Left forelimb (tissue), 1 donor: Measurements from ENCODE around the gene CNGB1.
"Not testable (repeated sequence)": the region's sequence is repeated elsewhere in the genome, so short reads cannot be mapped to it uniquely, and the experiment has no call there.

Source experiments
- DNase-seq: peaks from one replicate; pipeline ENCODE4 v3.0.0-alpha.2; 2018; ENCODE audit warnings: low spot score

Gene CNGB1

GRCh38 chr16:57906382-57907316 is 64.3 kb downstream of the CNGB1 start:
- DNase-seq = no peak

GRCh38 chr16:57904101-57904500 is 66.8 kb downstream of the CNGB1 start:
- no peak for DNase-seq

- no peak for DNase-seq
These were observed 67.3 kb downstream of the CNGB1 start for GRCh38 chr16:57903656-57904055.

GRCh38 chr16:57901480-57902069 is 69.4 kb downstream of the CNGB1 start:
- no peak for DNase-seq

- DNase-seq = no peak
These were observed 70.0 kb downstream of the CNGB1 start for GRCh38 chr16:57900796-57901479.

GRCh38 chr16:57899771-57900661 is 70.9 kb downstream of the CNGB1 start:
- DNase-seq = peak; percentile 76

GRCh38 chr16:57898961-57899360 is 72.0 kb downstream of the CNGB1 start:
- DNase-seq = no peak

GRCh38 chr16:57897996-57898395 is 72.9 kb downstream of the CNGB1 start:
- DNase-seq = no peak

GRCh38 chr16:57897053-57897784 is 73.7 kb downstream of the CNGB1 start:
- no peak for DNase-seq

- not testable (repeated sequence) for DNase-seq
These were observed 75.8 kb downstream of the CNGB1 start for GRCh38 chr16:57895081-57895547.

GRCh38 chr16:57894390-57895080 is 76.4 kb downstream of the CNGB1 start:
- no peak for DNase-seq

- no peak for DNase-seq
These were observed 77.2 kb downstream of the CNGB1 start for GRCh38 chr16:57893559-57894389.

GRCh38 chr16:57893217-57893558 is 77.7 kb downstream of the CNGB1 start:
- DNase-seq = no peak

- no peak for DNase-seq
These were observed 78.4 kb downstream of the CNGB1 start for GRCh38 chr16:57892447-57893096.

- DNase-seq = no peak
These were observed 78.9 kb downstream of the CNGB1 start for GRCh38 chr16:57892041-57892440.

- no peak for DNase-seq
These were observed 80.2 kb downstream of the CNGB1 start for GRCh38 chr16:57890752-57891111.

GRCh38 chr16:57889960-57890751 is 80.8 kb downstream of the CNGB1 start:
- no peak for DNase-seq

- DNase-seq = no peak
These were observed 81.4 kb downstream of the CNGB1 start for GRCh38 chr16:57889522-57889921.
